Kidney epithelial cell (primary cell): Measurements from ENCODE around the gene TBC1D17. TPM values are rescaled to one million over a fixed set of nuclear protein-coding genes. Genes with fewer than 3 reads are reported as not detected.

Experiments
- DNase-seq: peaks from one replicate; pipeline ENCODE4 v3.0.0-alpha.2; 2010; ENCODE audit warnings: low read depth
- H3K27me3 ChIP-seq: 2 replicates; pipeline ENCODE4 v1.6.0; 2011; ENCODE audit warnings: low read length; ENCODE audit not compliant: control insufficient read depth, insufficient read depth
- H3K36me3 ChIP-seq: 2 replicates; pipeline ENCODE4 v1.5.1; 2011; ENCODE audit warnings: low read length; ENCODE audit not compliant: control insufficient read depth, insufficient read depth
- H3K4me3 ChIP-seq: 2 replicates; pipeline ENCODE4 v1.5.1; 2011; ENCODE audit warnings: low read depth, mild to moderate bottlenecking, control low read depth, low read length
- CTCF ChIP-seq: IDR thresholded peaks from 2 replicates; pipeline ENCODE4 v1.5.1; 2011; ENCODE audit warnings: mild to moderate bottlenecking, moderate library complexity, low read length, control low read depth, inconsistent platforms; ENCODE audit not compliant: insufficient read depth, poor library complexity, severe bottlenecking
- total RNA-seq: library from RNA; depleted of rRNA; stranded (reverse); fragments of >200 nt; gene quantifications from 2 replicates; pipeline ENCODE4 v1.2.3, GENCODE V29; 2015

Gene TBC1D17
- total RNA-seq, 1 donor from 2014 or later: 17.4 TPM

- DNase-seq: no peak
- no peaks in the 10 kb centered on the region for H3K27me3 ChIP-seq
- H3K4me3 ChIP-seq: no peak overlapping the region
- TF ChIP-seq CTCF: no peak
- peaks cover 9% of the 10 kb centered on the region for H3K36me3 ChIP-seq
Observed at GRCh38 chr19:49883094-49883493, 5.6 kb downstream of the TBC1D17 start.

- H3K36me3 ChIP-seq: peaks cover 9% of the 10 kb centered on the region
- TF ChIP-seq CTCF: no peak
- no peak for DNase-seq
- no peak overlapping the region for H3K4me3 ChIP-seq
- no peaks in the 10 kb centered on the region for H3K27me3 ChIP-seq
Observed at GRCh38 chr19:49884109-49884508, 6.6 kb downstream of the TBC1D17 start.

- no peak for DNase-seq
- no peak overlapping the region for H3K4me3 ChIP-seq
- H3K36me3 ChIP-seq: peaks cover 9% of the 10 kb centered on the region
- H3K27me3 ChIP-seq: peaks cover 3% of the 10 kb centered on the region
- no peak for TF ChIP-seq CTCF
Observed at GRCh38 chr19:49884760-49885159, 7.3 kb downstream of the TBC1D17 start.

GRCh38 chr19:49887037-49887664, 9.6 kb downstream of the TBC1D17 start:
- Histone ChIP-seq H3K27me3 (peaks cover 8% of the 10 kb centered on the region), H3K4me3 (no peak overlapping the region), H3K36me3 (peaks cover 7% of the 10 kb centered on the region)
- DNase-seq: no peak
- TF ChIP-seq CTCF: no peak

GRCh38 chr19:49887665-49888509, 10.4 kb downstream of the TBC1D17 start:
- no peak for DNase-seq

More at GRCh38 chr19:49887665-49888509, 10.4 kb downstream of the TBC1D17 start:
- no peak for TF ChIP-seq CTCF
- H3K27me3 ChIP-seq: peaks cover 8% of the 10 kb centered on the region
- H3K36me3 ChIP-seq: peaks cover 5% of the 10 kb centered on the region
- no peak overlapping the region for H3K4me3 ChIP-seq
